HG03342 (cell line): ENCODE data around the gene SUMF1.
"Not testable (repeated sequence)": the region's sequence is repeated elsewhere in the genome, so short reads cannot be mapped to it uniquely, and the experiment has no call there.

Experiments
- ATAC-seq: cut with Tn5 transposase; IDR thresholded peaks from one replicate; pipeline ENCODE4 v1.9.1; 2021; ENCODE audit warnings: mild to moderate bottlenecking, moderate library complexity; ENCODE audit not compliant: unreplicated experiment

SUMF1 gene

DNA sequence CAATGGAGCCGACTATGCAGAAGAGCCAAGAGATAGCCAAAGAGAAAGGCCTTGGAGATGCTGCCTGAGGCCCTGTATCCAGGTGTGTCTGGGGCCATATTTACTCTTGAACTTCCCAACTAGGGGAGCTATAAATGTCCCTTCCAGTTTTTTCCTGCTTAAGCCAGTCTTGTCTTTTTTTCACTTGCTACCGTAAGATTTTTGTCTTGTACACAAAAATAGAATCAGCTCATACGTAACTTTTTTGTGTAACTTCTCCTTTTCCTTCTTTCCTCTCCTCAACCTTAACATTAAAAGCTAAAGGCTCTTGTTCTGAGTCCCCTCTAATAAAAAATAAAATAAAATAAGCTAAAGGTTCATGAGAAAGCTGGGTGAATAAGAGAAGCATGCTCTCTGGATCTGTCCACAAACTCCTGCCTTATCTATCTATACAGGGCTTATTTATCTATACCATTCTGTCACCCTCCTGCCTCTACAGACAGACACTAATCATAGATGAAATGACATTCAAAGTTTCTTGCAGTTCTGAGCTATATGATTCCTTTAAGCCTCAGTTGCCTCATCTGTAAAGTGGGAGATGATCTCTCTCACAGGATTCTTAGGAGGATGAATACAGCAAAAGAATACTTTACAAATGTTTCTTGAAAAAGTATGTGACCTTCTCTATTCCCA lies 4.6 kb downstream of the SUMF1 start:
- ATAC-seq = no peak

DNA sequence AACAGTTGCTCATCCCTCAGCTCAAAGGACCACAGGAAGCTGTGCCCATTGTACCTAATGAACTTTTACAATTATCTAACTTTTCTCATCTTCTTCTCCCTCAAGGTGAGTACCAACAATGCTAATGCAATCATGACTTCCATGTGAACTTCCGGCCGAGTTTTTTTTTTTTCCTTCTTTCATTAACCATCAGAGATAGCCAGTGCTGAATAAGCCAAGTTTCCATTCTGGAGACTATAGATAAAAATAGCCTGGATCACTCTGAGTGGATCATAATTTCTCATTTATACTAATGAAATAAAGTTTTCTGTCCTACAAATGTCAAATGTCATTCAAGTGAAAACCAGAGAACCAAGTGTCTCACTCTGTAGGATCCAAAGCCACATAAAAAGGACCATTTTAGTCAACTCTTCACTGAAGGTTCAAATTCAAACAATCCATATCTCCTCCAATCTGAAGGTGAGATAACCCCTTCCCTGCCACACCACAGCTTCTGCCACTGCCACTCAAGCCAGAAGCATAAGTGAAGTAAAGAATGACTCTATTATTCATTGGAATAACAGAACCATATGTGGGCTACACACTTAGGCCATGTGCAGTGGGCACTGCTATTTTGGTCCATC lies 5.5 kb downstream of the SUMF1 start:
- no peak for ATAC-seq

GRCh38 chr3:4460334-4460733 lies 6.7 kb downstream of the SUMF1 start:
- ATAC-seq = no peak

GRCh38 chr3:4458961-4459360 lies 8.1 kb downstream of the SUMF1 start:
- no peak for ATAC-seq

DNA sequence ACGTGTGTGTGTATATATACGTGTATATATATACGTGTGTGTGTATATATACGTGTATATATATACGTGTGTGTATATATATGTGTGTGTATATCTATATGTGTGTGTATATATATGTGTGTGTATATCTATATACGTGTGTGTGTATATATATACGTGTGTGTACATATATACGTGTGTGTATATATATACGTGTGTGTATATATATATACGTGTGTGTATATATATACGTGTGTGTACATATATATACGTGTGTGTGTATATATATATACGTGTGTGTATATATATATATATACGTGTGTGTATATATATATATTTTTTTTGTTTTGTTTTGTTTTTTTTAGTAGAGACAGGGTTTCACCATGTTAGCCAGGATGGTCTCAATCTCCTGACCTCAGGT lies 10.3 kb downstream of the SUMF1 start:
- not testable (repeated sequence) for ATAC-seq

DNA sequence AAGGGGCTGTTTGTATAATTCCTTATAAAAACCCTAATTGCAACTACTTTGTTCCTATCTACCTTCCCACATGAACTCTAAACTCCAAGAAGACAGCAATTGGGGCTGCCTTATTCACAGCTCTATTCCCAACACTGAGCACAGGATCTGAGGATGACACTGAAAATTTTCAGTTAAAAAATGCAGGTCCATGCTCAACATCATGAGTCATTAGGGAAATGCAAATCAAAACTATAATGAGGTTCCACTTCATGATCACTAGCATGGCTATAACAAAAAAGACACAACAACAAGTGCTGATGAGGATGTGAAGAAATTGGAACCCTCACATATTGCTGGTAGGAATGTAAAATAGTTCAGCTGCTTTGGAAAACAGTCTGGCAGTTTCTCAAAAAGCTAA lies 12.9 kb downstream of the SUMF1 start:
- no peak for ATAC-seq

- ATAC-seq = no peak
Observed at GRCh38 chr3:4449043-4449805, 17.8 kb downstream of the SUMF1 start.

- ATAC-seq = no peak
Observed at GRCh38 chr3:4448187-4448586, 18.9 kb downstream of the SUMF1 start.

DNA sequence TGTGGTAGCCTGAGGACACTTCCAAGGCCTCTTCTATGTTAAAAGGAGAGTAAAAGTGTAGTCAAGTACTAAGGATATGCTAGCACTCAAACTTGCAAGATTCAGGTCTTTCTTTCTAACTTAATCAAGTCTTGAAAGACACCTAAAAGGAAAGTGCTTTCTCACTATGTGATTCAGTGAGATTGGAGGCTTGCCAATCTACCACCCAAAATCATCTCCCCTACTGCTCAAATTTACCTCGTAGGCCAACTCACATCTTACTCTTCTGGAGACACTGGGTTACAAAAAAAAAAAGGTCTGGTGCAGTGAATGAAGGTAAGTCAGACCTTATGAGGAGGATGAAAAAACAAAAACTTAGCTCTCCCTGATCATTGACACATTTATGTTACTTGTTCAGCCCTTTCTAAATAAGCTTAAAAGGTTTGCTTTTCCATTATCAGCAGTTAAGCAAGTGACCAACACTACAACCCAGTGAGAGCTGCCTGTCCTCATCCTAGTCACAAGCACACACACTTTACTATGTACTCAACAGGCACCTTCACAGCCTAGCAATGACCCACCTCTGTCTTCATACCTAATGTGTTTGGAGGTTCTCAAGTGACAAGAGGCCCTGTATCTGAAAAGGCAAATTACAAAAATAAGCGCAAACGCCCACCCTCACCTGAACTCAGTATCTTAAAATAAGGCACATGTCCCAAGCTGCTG lies 19.6 kb downstream of the SUMF1 start:
- ATAC-seq = no peak

DNA sequence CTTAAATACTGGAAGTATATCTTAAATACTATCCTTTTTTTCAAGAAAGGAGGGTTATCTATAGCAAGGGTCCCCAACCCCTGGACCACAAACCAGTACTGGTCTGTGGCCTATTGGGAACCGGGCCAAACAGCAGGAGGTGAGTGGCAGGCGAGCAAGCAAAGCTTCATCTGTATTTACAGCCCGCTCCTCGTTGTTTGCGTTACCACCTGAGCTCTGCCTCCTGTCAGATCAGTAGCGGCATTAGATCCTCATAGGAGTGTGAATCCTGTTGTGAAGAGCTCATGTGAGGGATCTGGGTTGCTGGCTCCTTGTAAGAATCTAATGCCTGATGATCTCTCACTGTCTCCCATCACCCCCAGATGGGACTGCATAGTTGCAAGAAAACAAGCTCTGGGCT lies 26.1 kb downstream of the SUMF1 start:
- no peak for ATAC-seq

DNA sequence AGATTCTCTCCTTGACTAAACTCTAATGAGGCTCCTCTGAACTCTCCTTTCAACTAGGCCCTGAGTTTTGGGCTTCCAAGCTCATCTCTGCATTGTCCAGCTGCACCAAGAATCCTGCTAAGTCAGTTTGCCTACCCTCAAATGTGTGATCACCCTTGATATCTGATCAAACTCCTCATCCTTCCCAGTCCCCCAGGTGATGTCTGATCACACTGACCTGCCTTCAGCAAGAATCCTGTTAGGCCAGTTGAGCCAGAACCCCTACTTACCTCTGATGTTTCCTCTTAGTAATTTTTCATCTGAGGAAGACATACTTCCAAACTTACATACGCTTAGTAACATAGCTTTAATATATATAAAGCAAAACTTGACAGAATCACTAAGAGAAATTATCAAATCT lies 28.8 kb downstream of the SUMF1 start:
- ATAC-seq = no peak

GRCh38 chr3:4432259-4432658 lies 34.8 kb downstream of the SUMF1 start:
- no peak for ATAC-seq

GRCh38 chr3:4429648-4430350 lies 37.3 kb downstream of the SUMF1 start:
- ATAC-seq = no peak

DNA sequence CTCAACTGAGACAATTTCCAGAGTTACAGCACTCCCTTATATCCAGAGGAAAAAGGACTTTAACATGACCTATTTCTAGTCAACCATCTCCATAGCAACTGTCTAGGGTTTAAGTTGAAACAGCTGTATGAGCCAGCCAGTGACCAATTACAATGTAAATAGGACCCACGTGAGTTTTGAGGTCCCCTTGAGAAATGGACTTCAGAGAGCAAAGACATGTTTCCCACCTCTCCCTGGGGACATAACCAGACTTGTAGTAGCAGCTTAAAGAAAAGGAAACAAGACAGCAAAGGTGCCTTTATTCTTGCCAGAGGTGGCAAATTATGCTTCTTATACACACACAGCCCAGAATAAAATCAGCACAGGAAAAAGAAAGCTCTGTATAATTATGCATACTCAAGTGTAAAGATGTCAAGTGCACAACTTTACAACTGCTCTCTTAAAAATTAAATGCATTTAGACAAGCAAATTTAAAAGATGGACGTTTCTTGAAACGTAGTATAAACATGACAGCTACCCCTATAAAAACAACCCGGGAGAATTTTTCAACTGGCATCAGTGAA lies 40.2 kb downstream of the SUMF1 start:
- ATAC-seq = peak; percentile 90

GRCh38 chr3:4426261-4426781 lies 40.7 kb downstream of the SUMF1 start:
- no peak for ATAC-seq

GRCh38 chr3:4425707-4426106 lies 41.4 kb downstream of the SUMF1 start:
- ATAC-seq = no peak

- no peak for ATAC-seq
Observed at GRCh38 chr3:4425055-4425454, 42.0 kb downstream of the SUMF1 start.

DNA sequence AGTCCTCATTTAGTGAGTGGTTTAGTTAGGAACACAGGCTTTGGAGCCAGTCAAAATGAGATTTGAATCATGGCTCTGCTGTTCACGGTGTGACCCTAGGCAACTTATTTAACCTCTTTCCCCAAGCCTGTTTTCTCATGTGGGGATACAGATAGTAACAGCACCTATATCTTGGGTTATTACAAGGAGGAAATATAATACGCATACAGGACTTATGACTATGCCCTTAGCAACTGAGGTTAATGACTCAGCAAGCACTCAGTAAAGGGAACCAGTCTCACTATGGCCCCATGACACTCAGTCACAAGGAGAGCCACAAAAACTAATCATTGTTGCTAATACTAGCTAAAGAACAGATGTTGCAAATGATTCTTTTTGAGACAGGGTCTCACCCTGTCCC lies 45.9 kb downstream of the SUMF1 start:
- peak; percentile 85 for ATAC-seq

DNA sequence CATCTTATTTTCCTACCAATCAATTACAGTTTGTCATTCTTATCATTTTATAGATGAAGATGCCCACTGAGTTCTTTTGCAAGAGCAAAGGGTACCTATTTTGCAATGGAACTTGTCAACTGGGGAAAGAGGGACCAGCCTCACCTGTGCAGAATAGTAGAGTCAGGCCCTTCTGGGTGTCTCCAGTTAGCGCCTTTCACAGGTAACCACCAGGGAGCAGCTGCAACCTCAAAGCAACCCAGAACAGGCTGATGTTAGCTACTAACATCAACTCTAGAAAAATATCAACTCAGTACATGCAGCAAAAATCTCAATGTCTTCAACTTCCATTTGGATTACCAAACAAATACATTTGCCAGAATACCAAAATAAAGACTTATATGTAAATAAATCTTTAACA lies 47.1 kb downstream of the SUMF1 start:
- ATAC-seq = no peak

GRCh38 chr3:4419386-4419785 lies 47.7 kb downstream of the SUMF1 start:
- no peak for ATAC-seq
